SU-DHL-6 (cell line): ENCODE data around the gene CC2D1B.

Experiments used
- H2AFZ ChIP-seq: fragments of 200-600 bp; sonication (generic); 2 replicates; pipeline ENCODE4 v1.6.1; 2014; ENCODE audit warnings: low read depth, mild to moderate bottlenecking, moderate library complexity, mixed read lengths, antibody characterized with exemption, low read length; ENCODE audit not compliant: severe bottlenecking
- H3F3A ChIP-seq: fragments of 200-600 bp; shearing (Covaris generic); 2 replicates; pipeline ENCODE4 v1.6.0; 2016; ENCODE audit warnings: antibody characterized with exemption, mild to moderate bottlenecking; ENCODE audit not compliant: insufficient read depth
- H3K27ac ChIP-seq: fragments of 200-600 bp; sonication (generic); 2 replicates; pipeline ENCODE4 v1.5.1; 2016; ENCODE audit warnings: low read depth, mild to moderate bottlenecking, low read length, moderate library complexity, mixed read lengths
- H3K27me3 ChIP-seq: fragments of 200-600 bp; sonication (generic), shearing (Covaris generic); 2 replicates; pipeline ENCODE4 v1.6.0; 2014; ENCODE audit warnings: mild to moderate bottlenecking, low read length
- H3K36me3 ChIP-seq: fragments of 200-600 bp; sonication (generic); 2 replicates; pipeline ENCODE4 v1.6.1; 2014; ENCODE audit warnings: mild to moderate bottlenecking, low read length, mixed read lengths
- H3K4me2 ChIP-seq: fragments of 300-600, 200-600 bp; shearing (Covaris generic), sonication (generic); 2 replicates; pipeline ENCODE4 v1.6.0; 2014; ENCODE audit warnings: low read length, low read depth, mild to moderate bottlenecking; ENCODE audit not compliant: poor library complexity, severe bottlenecking
- H3K4me3 ChIP-seq: fragments of 200-600 bp; sonication (generic); 2 replicates; pipeline ENCODE4 v1.5.1; 2014; ENCODE audit warnings: antibody characterized with exemption, low read length, mild to moderate bottlenecking, mixed read lengths; ENCODE audit not compliant: insufficient read depth, poor library complexity, severe bottlenecking
- H3K79me2 ChIP-seq: fragments of 200-600 bp; sonication (generic); 2 replicates; pipeline ENCODE4 v1.6.1; 2014; ENCODE audit warnings: mild to moderate bottlenecking, low read length, moderate library complexity; ENCODE audit not compliant: insufficient read depth
- H3K9ac ChIP-seq: fragments of 200-600 bp; sonication (generic); 2 replicates; pipeline ENCODE4 v1.7.0; 2014; ENCODE audit warnings: mild to moderate bottlenecking, low read length
- H3K9me2 ChIP-seq: fragments of 200-600 bp; sonication (generic); replicated peaks from 2 replicates; pipeline ENCODE4 v1.6.1; 2014; ENCODE audit warnings: low read length; ENCODE audit not compliant: insufficient read depth
- H3K9me3 ChIP-seq: fragments of 200-600 bp; sonication (generic); 2 replicates; pipeline ENCODE4 v1.6.1; 2014; ENCODE audit warnings: low read length, mixed read lengths; ENCODE audit not compliant: insufficient read depth
- H4K20me1 ChIP-seq: fragments of 200-600 bp; sonication (generic); 2 replicates; pipeline ENCODE4 v1.6.1; 2014; ENCODE audit warnings: low read depth, mild to moderate bottlenecking, antibody characterized with exemption, low read length, moderate library complexity, mixed read lengths
- CTCF ChIP-seq: fragments of 200-600 bp; sonication (generic); IDR thresholded peaks from one replicate; pipeline ENCODE4 v1.5.1; 2017; ENCODE audit warnings: antibody characterized with exemption, mild to moderate bottlenecking, low read length, moderate library complexity; ENCODE audit not compliant: insufficient read depth, poor library complexity, severe bottlenecking
- EZH2phosphoT487 ChIP-seq: fragments of 200-600 bp; sonication (generic), shearing (Covaris generic); conservative IDR thresholded peaks from 2 replicates; pipeline ENCODE4 v1.6.1; 2018; ENCODE audit warnings: mild to moderate bottlenecking, antibody characterized with exemption, low read length, moderate library complexity, mixed read lengths

CC2D1B gene

DNA sequence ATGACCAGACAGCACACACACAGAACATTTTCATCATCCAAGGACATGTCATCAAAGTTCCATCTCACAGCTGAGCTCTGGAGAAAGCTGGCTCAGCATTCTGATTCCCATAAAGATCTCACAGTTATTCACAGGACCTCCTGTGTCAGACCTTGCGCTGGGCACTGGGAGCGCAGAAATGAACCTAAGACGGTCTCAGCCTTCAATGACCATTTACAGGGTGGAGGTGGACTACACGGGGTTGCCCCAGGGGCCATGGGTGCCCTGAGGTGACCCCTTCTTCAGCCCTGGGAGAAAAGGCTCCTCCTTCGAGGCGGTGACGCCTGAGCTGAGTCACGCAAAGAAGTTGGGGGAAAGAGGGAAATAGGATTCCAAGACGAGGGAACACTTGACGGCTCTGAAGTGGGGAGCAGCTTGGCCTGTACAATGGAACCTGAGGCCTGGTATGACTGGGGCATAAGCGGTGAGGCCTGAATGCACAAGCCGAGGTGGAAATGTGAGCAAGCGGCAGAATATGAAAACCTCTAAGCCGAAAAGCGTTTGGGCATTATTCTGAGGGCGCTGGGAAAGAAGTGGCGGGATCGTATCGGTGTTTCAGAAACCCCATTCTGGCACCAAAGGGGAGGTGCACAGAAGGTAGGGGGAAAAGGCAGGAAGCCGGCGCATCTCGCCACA is 797 bp downstream of the CC2D1B start:
- Histone ChIP-seq H3K36me3 (no peaks in the 10 kb centered on the region), H3K27me3 (no peaks in the 10 kb centered on the region), H3K27ac (peak overlapping the region; percentile 50), H3K4me2 (peak overlapping the region; percentile 88), H4K20me1 (no peaks in the 10 kb centered on the region), H3F3A (peaks cover 16% of the 10 kb centered on the region), H3K9me2 (no peaks in the 10 kb centered on the region), H3K9ac (peak overlapping the region; percentile 81), H3K9me3 (no peaks in the 10 kb centered on the region), H3K79me2 (peaks cover 16% of the 10 kb centered on the region), H2AFZ (peak overlapping the region; percentile 38), H3K4me3 (peak overlapping the region; percentile 72)
- TF ChIP-seq EZH2phosphoT487 (no peak), CTCF (no peak)

DNA sequence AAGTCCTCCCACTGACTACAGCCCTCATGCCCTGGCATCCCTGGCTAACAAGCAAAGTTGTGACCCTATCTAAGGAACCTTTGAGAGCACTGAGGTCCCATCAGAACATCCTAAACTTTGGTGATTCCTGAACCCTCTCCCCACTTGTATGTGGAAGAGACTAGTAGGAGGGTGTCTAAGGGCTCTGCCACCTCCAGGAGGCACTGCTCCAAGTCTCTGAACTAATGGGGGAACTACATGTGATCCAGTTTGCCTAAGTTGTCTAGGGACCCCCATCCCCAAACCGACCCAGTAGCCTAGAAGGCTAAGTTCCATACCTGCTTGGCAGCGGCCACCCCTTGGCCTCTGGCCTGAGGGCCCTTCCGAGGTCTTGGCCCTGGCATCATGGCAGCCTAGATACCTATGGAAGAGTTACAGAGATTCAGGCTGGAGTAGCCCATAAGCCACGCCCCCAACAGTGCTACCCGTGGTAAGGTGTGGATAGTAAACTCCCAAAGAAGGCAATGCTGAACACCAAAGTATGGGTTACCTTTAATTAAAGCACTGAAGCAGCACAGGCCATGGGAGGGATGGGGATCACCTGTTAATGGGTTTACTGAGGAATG is 1.7 kb downstream of the CC2D1B start:
- no peaks in the 10 kb centered on the region for H3K9me3 ChIP-seq
- peak overlapping the region; percentile 81; the same call in 1 of the 2 replicates for H3K9ac ChIP-seq
- no peaks in the 10 kb centered on the region for H3K27me3 ChIP-seq
- H2AFZ ChIP-seq, result no peak overlapping the region
- no peak overlapping the region for H3K27ac ChIP-seq
- H3K9me2 ChIP-seq, result no peaks in the 10 kb centered on the region
- peaks cover 13% of the 10 kb centered on the region for H3F3A ChIP-seq
- TF ChIP-seq CTCF, result no peak
- TF ChIP-seq EZH2phosphoT487, result no peak
- H4K20me1 ChIP-seq, result no peaks in the 10 kb centered on the region
- H3K79me2 ChIP-seq, result peaks cover 16% of the 10 kb centered on the region
- peak overlapping the region; percentile 88 for H3K4me2 ChIP-seq
- H3K36me3 ChIP-seq, result no peaks in the 10 kb centered on the region
- H3K4me3 ChIP-seq, result no peak overlapping the region

GRCh38 chr1:52360595-52360968 is 5.4 kb downstream of the CC2D1B start:
- H3K79me2 ChIP-seq, result peaks cover 16% of the 10 kb centered on the region
- no peaks in the 10 kb centered on the region for H3K36me3 ChIP-seq
- H3K9ac ChIP-seq, result no peak overlapping the region
- no peak overlapping the region for H3K4me2 ChIP-seq
- no peaks in the 10 kb centered on the region for H3K9me3 ChIP-seq
- H2AFZ ChIP-seq, result no peak overlapping the region
- no peaks in the 10 kb centered on the region for H3K9me2 ChIP-seq
- no peaks in the 10 kb centered on the region for H4K20me1 ChIP-seq
- TF ChIP-seq EZH2phosphoT487 (no peak), CTCF (no peak)
- H3K4me3 ChIP-seq, result no peak overlapping the region
- no peak overlapping the region for H3K27ac ChIP-seq
- H3K27me3 ChIP-seq, result no peaks in the 10 kb centered on the region
- no peaks in the 10 kb centered on the region for H3F3A ChIP-seq
